ACC112 (cell line): ENCODE results near the gene PTPN11.

ENCODE experiments used
- H2AFZ ChIP-seq: fragments of 200-600 bp; sonication (generic); one replicate; pipeline ENCODE4 v1.6.0; 2017; ENCODE audit warnings: antibody characterized with exemption, low read length; ENCODE audit not compliant: unreplicated experiment
- H3K27ac ChIP-seq: fragments of 200-600 bp; sonication (generic); 2 replicates; pipeline ENCODE4 v1.5.1; 2014; ENCODE audit warnings: low read depth, mild to moderate bottlenecking, antibody characterized with exemption, low read length, moderate library complexity
- H3K27me3 ChIP-seq: fragments of 200-600 bp; sonication (generic); 2 replicates; pipeline ENCODE4 v1.6.1; 2014; ENCODE audit warnings: mild to moderate bottlenecking, antibody characterized with exemption, low read length, moderate library complexity, mixed read lengths; ENCODE audit not compliant: insufficient read depth
- H3K36me3 ChIP-seq: fragments of 200-600 bp; sonication (generic); 2 replicates; pipeline ENCODE4 v1.6.1; 2016; ENCODE audit warnings: mild to moderate bottlenecking, antibody characterized with exemption, low read length, moderate library complexity, mixed read lengths; ENCODE audit not compliant: insufficient read depth
- H3K4me1 ChIP-seq: fragments of 200-600 bp; sonication (generic); one replicate; pipeline ENCODE4 v1.6.1; 2016; ENCODE audit warnings: low read length, mixed read lengths; ENCODE audit not compliant: insufficient read depth, unreplicated experiment, control insufficient read depth
- H3K4me3 ChIP-seq: fragments of 200-600 bp; sonication (generic); 2 replicates; pipeline ENCODE4 v1.5.1; 2014; ENCODE audit warnings: mild to moderate bottlenecking, low read depth, low read length
- H3K79me2 ChIP-seq: fragments of 200-600 bp; sonication (generic); one replicate; pipeline ENCODE4 v1.6.0; 2016; ENCODE audit warnings: low read length; ENCODE audit not compliant: control insufficient read depth, unreplicated experiment, insufficient read depth

The PTPN11 gene

DNA sequence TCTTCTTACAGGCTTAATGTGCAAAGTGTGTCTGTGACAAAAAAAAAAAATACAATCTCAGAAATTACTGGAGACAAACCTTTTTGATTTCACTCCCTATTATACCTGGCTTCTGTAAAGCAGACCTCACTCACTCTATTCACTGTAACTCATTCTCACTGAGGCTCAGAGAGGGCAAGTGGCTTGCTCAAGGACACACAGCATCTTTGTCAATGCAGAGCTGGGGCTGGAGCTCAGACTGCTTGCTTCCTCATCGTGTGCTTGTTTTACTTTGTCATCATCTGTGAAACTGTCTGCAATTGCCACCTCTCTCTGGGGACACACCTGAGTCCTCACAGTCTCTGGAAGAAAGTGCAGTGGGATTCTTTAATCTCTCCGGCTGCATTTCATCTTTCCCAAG, 120.0 kb downstream of the PTPN11 start:
- Histone ChIP-seq H3K36me3 (no peaks in the 10 kb centered on the region), H3K79me2 (no peaks in the 10 kb centered on the region), H2AFZ (no peak overlapping the region), H3K27me3 (peaks cover 14% of the 10 kb centered on the region; the same call in 1 of the 2 replicates), H3K27ac (no peak overlapping the region), H3K4me1 (peaks cover 4% of the 10 kb centered on the region), H3K4me3 (no peak overlapping the region)

GRCh38 chr12:112539221-112539620, 120.5 kb downstream of the PTPN11 start:
- H3K27me3 ChIP-seq: peaks cover 14% of the 10 kb centered on the region; the same call in 1 of the 2 replicates
- H3K4me1 ChIP-seq: peaks cover 4% of the 10 kb centered on the region

DNA sequence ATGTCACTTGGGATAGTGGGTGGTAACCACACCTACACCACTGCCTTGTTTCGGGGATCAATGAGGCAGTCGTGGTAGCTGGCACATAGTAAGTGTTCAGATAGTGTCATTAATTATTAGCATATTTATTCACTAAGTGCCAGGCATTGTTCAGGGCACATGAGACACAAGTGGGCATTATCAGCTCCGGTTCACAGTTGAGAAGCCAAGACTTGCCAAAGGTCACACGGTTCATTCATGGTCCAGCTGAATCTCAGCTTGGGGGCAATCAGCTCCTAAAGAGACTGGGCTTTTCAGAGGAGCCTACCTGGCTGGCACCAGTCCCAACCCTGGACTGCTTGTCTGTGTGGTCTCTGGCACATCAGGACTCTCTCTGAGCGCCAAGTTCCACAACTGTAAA, 121.3 kb downstream of the PTPN11 start:
- H3K79me2 ChIP-seq: no peaks in the 10 kb centered on the region
- H3K27ac ChIP-seq: no peak overlapping the region
- no peak overlapping the region for H2AFZ ChIP-seq
- H3K36me3 ChIP-seq: no peaks in the 10 kb centered on the region
- peaks cover 4% of the 10 kb centered on the region for H3K4me1 ChIP-seq
- peaks cover 17% of the 10 kb centered on the region for H3K27me3 ChIP-seq
- H3K4me3 ChIP-seq: no peak overlapping the region

More at GRCh38 chr12:112539221-112539620, 120.5 kb downstream of the PTPN11 start:
- no peaks in the 10 kb centered on the region for H3K79me2 ChIP-seq
- H3K4me3 ChIP-seq: no peak overlapping the region
- no peaks in the 10 kb centered on the region for H3K36me3 ChIP-seq
- H3K27ac ChIP-seq: no peak overlapping the region
- H2AFZ ChIP-seq: no peak overlapping the region

- H3K36me3 ChIP-seq: no peaks in the 10 kb centered on the region
- no peak overlapping the region for H2AFZ ChIP-seq
- no peak overlapping the region for H3K4me3 ChIP-seq
- no peak overlapping the region for H3K27ac ChIP-seq
- no peaks in the 10 kb centered on the region for H3K79me2 ChIP-seq
- H3K4me1 ChIP-seq: no peaks in the 10 kb centered on the region
- H3K27me3 ChIP-seq: peaks cover 38% of the 10 kb centered on the region
Observed at GRCh38 chr12:112543751-112544150, 125.0 kb downstream of the PTPN11 start.

DNA sequence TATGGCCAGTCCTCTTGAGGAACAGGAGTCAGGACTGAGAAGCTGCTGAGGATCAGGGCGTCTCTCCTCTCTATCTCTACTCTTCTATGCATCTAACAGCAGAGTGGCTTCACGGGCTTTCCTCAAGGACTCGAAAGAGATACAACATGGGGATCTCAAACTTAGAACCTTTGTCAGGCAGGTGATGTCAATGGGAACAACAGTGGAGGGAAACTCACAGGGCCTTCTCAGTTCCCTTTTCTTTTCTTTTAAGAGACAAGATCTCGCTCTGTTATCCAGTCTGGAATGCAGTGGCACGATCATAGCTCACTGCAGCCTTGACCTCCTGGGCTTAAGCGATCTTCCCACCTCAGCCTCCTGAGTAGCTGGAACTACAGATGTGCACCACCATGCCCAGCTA, 127.6 kb downstream of the PTPN11 start:
- no peaks in the 10 kb centered on the region for H3K36me3 ChIP-seq
- H3K4me1 ChIP-seq: no peaks in the 10 kb centered on the region
- no peaks in the 10 kb centered on the region for H3K79me2 ChIP-seq
- no peak overlapping the region for H3K27ac ChIP-seq
- peaks cover 46% of the 10 kb centered on the region for H3K27me3 ChIP-seq
- H2AFZ ChIP-seq: no peak overlapping the region
- H3K4me3 ChIP-seq: no peak overlapping the region

DNA sequence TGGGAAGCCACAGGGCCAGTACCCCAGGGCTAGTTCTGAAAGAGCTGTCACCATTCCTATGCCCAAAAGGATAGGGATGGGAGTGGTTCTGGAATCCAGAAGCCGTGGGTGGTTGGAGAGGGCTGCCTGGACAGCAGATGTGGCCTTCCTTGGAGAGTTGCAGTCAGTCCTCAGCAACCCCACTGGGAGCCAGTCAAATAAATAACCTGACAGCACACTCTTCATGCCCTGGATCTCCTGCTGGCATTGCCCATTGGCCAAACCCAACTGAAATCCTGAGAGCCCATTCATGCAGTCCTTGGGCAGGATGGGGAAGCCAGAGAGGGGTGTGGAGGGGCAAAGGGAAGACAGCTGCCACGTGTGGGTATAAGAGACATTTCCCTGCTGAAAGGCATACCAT, 128.2 kb downstream of the PTPN11 start:
- Histone ChIP-seq H3K27me3 (peaks cover 46% of the 10 kb centered on the region), H3K4me3 (no peak overlapping the region)

GRCh38 chr12:112549031-112549430, 130.3 kb downstream of the PTPN11 start:
- no peak overlapping the region for H2AFZ ChIP-seq
- H3K36me3 ChIP-seq: no peaks in the 10 kb centered on the region
- no peak overlapping the region for H3K27ac ChIP-seq
- H3K4me3 ChIP-seq: no peak overlapping the region
- H3K4me1 ChIP-seq: no peaks in the 10 kb centered on the region
- H3K79me2 ChIP-seq: no peaks in the 10 kb centered on the region
- H3K27me3 ChIP-seq: peaks cover 60% of the 10 kb centered on the region

More for the DNA sequence above, 128.2 kb downstream of the PTPN11 start:
- Histone ChIP-seq H2AFZ (no peak overlapping the region), H3K27ac (no peak overlapping the region), H3K4me1 (no peaks in the 10 kb centered on the region), H3K79me2 (no peaks in the 10 kb centered on the region), H3K36me3 (no peaks in the 10 kb centered on the region)

- Histone ChIP-seq H3K79me2 (no peaks in the 10 kb centered on the region), H3K4me1 (no peaks in the 10 kb centered on the region), H3K27ac (no peak overlapping the region), H3K4me3 (no peak overlapping the region), H3K36me3 (no peaks in the 10 kb centered on the region), H2AFZ (no peak overlapping the region), H3K27me3 (peaks cover 72% of the 10 kb centered on the region)
Observed at GRCh38 chr12:112551681-112552080, 132.9 kb downstream of the PTPN11 start.

DNA sequence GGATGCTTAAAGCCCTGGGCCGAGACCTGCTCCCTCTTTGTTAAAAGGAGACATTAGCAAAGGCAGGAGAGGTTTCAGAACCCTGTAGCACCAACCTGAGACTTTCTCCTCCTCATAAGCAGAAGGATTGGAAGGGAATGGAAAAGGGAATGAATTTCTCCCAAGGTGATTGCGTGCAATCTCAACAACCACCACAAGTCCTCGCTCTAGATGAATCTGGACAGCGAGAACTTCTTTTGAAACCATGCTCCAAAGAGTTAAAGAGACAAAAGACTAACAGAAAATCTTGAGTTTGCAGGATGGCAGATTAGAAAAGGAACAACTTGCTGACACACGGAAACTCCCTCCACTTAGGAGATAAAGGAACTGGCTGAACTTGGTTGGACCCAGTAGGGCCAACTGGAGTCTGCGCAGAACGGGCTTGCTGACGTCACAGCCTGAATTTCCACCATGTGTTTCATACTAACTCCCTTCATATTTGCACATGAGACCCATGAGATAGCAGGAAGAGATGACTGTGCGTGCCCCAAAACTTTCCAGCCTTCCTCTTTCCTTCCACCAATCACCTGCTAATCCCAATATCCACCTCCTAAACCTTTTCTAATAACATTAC, 137.0 kb downstream of the PTPN11 start:
- Histone ChIP-seq H3K4me1 (no peaks in the 10 kb centered on the region), H3K27ac (no peak overlapping the region), H3K79me2 (no peaks in the 10 kb centered on the region), H2AFZ (no peak overlapping the region), H3K36me3 (no peaks in the 10 kb centered on the region), H3K4me3 (no peak overlapping the region), H3K27me3 (peaks cover 49% of the 10 kb centered on the region)

GRCh38 chr12:112557951-112558630, 139.3 kb downstream of the PTPN11 start:
- H3K27ac ChIP-seq: no peak overlapping the region
- H2AFZ ChIP-seq: no peak overlapping the region
- no peaks in the 10 kb centered on the region for H3K4me1 ChIP-seq
- H3K79me2 ChIP-seq: no peaks in the 10 kb centered on the region
- peaks cover 42% of the 10 kb centered on the region for H3K27me3 ChIP-seq
- no peak overlapping the region for H3K4me3 ChIP-seq
- no peaks in the 10 kb centered on the region for H3K36me3 ChIP-seq
